ENCODE measurements around the gene MTREX.
A peak's percentile ranks its signal among the peaks of the same experiment; 100 is the strongest.

The MTREX gene

DNA sequence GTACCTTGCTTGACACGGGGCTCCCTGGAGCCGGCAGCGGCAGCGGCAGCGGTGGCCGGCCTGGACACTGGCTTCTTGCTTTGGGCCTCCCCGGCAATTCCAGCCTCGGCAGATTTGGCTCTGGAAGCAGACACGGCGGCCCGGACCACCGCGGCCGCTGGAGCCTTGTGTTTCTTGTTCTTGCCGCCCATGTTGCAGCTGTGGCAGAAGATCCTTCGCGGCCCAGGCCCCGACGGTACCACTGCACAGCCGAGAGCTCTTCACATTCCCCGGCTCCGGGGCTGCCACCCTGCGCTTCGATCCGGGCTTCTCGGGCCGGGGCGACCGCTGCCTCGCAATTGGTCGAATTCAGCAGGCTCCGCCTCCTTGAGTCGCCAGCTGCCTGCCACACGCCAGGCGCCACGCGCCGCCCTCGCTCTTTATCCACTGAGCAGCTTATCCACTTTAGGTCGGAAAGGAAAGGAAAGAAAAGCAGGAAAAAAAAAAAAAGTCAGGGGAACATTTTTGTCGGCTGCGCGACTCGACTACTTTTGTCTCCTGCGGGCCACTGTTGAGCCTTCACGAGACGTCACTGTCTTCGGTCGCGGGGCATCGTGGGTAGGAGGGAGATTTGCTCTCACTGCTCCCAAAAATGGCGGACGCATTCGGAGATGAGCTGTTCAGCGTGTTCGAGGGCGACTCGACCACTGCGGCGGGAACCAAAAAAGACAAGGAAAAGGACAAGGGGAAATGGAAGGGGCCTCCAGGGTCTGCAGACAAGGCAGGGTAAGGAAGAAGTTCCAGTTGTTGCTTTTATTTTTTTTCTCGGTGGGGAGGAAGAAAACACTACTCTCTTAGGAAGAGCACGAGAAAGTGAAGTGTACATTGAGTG, at the start of gene MTREX, which contains the start of gene DHX29:
MTREX (plus strand) TSS at position 607 of the 871 bp plus-strand sequence; CDS start at position 632, 25 bp downstream.
DHX29 (minus strand) TSS at position 312 of the 871 bp plus-strand sequence; CDS start at position 191, 121 bp downstream.
- Histone ChIP-seq H2AFZ (ENCODE audit: low read length, unreplicated experiment) (peak within 1 kb of the TSS; percentile 65), H3K27me3 (ENCODE audit: insufficient read depth, low read length) (no peaks in the 10 kb centered on the region), H3K27ac (ENCODE audit: low read depth, low read length) (peak within 1 kb of the TSS; percentile 90), H3K4me1 (ENCODE audit: control insufficient read depth, insufficient read depth, low read length, unreplicated experiment) (peaks cover 34% of the 10 kb centered on the region), H3K79me2 (ENCODE audit: control insufficient read depth, insufficient read depth, low read length, unreplicated experiment) (peaks cover 92% of the 10 kb centered on the region), H3K4me3 (ENCODE audit: low read depth, low read length) (peak within 1 kb of the TSS; percentile 89), H3K36me3 (ENCODE audit: insufficient read depth, low read length) (peaks cover 15% of the 10 kb centered on the region)

DNA sequence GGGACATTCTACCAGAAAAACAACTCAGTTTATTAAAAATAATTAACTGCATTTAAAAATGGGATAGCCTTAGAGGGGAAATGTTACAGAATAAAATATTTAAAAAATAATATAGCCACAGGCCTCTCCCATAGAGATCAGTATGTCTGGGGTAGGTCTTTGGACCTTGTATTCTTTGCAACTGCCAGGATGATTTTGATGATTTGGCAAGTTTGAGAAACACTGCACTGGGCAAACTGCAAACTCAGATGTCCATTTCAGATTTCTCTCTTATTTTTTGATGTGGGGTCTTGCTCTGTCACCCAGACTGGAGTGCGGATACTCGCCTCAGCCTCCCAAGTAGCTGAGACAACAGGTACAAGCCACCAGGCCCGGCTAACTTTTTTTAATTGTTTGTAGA, 49.5 kb upstream of the MTREX start:
- no peak overlapping the region for H3K4me3 ChIP-seq (ENCODE audit: low read depth, low read length)
- H3K27ac ChIP-seq (ENCODE audit: low read depth, low read length), result no peak overlapping the region
- peaks cover 40% of the 10 kb centered on the region for H3K36me3 ChIP-seq (ENCODE audit: insufficient read depth, low read length)

DNA sequence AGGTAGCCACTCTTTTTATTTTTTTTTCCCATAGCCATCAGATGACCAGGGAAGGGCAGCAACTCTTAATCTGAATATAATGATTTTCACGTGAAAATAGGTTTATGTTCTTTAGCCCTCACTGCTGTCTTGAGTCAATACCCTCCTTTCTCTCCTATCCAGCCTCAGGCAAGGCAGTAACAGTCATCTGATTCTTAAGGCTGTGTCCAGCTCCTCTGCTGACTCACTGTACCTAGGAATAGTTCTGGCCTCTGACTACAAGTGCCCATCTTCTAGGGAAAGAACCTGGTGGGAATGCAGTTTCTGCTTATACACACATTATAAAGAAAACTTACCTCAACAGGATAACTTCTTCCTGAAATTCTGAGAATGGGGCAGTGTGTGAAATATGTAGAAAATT, 31.0 kb upstream of the MTREX start:
- no peak overlapping the region for H3K27ac ChIP-seq (ENCODE audit: low read depth, low read length)
- no peak overlapping the region for H3K4me3 ChIP-seq (ENCODE audit: low read depth, low read length)
- H2AFZ ChIP-seq (ENCODE audit: low read length, unreplicated experiment), result no peak overlapping the region
- H3K36me3 ChIP-seq (ENCODE audit: insufficient read depth, low read length), result peaks cover 30% of the 10 kb centered on the region
- no peaks in the 10 kb centered on the region for H3K4me1 ChIP-seq (ENCODE audit: control insufficient read depth, insufficient read depth, low read length, unreplicated experiment)
- no peaks in the 10 kb centered on the region for H3K79me2 ChIP-seq (ENCODE audit: control insufficient read depth, insufficient read depth, low read length, unreplicated experiment)
- H3K27me3 ChIP-seq (ENCODE audit: insufficient read depth, low read length), result no peaks in the 10 kb centered on the region

More for the DNA sequence above, 49.5 kb upstream of the MTREX start:
- no peaks in the 10 kb centered on the region for H3K4me1 ChIP-seq (ENCODE audit: control insufficient read depth, insufficient read depth, low read length, unreplicated experiment)
- no peaks in the 10 kb centered on the region for H3K27me3 ChIP-seq (ENCODE audit: insufficient read depth, low read length)
- H3K79me2 ChIP-seq (ENCODE audit: control insufficient read depth, insufficient read depth, low read length, unreplicated experiment), result no peaks in the 10 kb centered on the region
- H2AFZ ChIP-seq (ENCODE audit: low read length, unreplicated experiment), result no peak overlapping the region

DNA sequence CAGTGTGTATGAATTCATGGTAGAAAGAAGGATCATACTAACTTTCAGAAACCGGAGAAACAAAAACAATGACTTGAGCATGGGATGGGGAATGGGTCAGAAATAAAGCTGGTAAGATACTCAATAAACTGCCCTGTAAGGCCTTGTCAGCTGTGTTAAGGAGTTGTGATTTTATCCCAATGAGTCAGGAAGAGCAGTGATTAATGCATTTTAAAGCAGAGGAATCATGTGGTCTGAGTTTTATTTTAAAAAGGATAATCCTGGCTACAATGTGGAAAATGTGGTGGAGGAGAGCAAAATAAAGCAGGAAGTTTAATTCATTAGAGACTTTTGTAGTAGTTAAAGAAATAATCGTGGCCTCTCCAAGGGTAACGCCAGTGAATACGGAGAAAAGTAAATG, 29.0 kb upstream of the MTREX start:
- Histone ChIP-seq H3K36me3 (ENCODE audit: insufficient read depth, low read length) (peaks cover 38% of the 10 kb centered on the region), H3K27ac (ENCODE audit: low read depth, low read length) (peak overlapping the region; percentile 28), H3K4me3 (ENCODE audit: low read depth, low read length) (no peak overlapping the region)

DNA sequence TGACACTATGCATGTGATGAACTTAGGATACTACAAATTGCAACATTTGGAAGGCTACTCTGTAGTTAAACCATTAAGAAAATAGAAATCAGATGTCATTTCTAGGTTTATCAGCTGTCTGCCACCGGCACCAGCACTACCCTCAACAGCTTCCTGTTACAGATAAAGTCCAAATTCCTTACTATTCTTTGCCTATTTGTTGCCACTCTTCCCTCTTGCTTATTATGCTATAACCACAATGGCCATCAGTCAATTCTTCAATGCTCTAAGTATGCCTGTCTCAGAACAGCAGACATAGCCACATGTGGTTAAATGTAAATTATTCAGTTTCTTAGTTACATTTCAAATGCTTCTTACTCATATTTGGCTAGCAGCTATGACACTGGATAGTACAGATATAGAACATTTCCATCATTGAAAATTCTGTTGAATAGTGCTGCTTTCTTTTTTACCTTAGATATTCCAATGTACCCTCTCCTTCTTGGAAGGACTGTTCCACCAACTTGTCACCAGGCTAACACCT, 21.3 kb upstream of the MTREX start:
- Histone ChIP-seq H3K79me2 (ENCODE audit: control insufficient read depth, insufficient read depth, low read length, unreplicated experiment) (no peaks in the 10 kb centered on the region), H3K27me3 (ENCODE audit: insufficient read depth, low read length) (no peaks in the 10 kb centered on the region), H3K4me1 (ENCODE audit: control insufficient read depth, insufficient read depth, low read length, unreplicated experiment) (no peaks in the 10 kb centered on the region), H3K36me3 (ENCODE audit: insufficient read depth, low read length) (peaks cover 26% of the 10 kb centered on the region), H2AFZ (ENCODE audit: low read length, unreplicated experiment) (no peak overlapping the region), H3K27ac (ENCODE audit: low read depth, low read length) (no peak overlapping the region), H3K4me3 (ENCODE audit: low read depth, low read length) (no peak overlapping the region)

More for the DNA sequence above, 29.0 kb upstream of the MTREX start:
- Histone ChIP-seq H3K4me1 (ENCODE audit: control insufficient read depth, insufficient read depth, low read length, unreplicated experiment) (no peaks in the 10 kb centered on the region), H2AFZ (ENCODE audit: low read length, unreplicated experiment) (no peak overlapping the region), H3K79me2 (ENCODE audit: control insufficient read depth, insufficient read depth, low read length, unreplicated experiment) (no peaks in the 10 kb centered on the region), H3K27me3 (ENCODE audit: insufficient read depth, low read length) (no peaks in the 10 kb centered on the region)

DNA sequence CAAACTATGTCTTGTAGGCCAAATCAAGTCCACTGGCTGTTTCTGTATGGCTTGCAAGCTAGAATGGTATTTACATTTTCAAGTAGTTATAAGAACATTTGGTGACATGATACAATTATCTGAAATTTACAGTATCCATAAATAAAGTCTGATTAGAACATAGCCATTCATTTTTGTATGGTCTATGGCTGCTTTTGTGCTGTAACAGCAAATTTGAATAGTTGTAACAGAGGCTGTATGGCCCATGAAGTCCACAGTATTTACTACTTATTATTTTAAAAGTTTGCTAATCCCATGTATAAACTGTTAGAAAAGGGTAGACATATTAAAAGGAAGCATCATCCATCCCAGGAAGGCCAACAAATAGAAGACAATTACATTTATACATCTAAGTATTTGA, 18.0 kb upstream of the MTREX start:
- no peak overlapping the region for H3K4me3 ChIP-seq (ENCODE audit: low read depth, low read length)
- no peaks in the 10 kb centered on the region for H3K27me3 ChIP-seq (ENCODE audit: insufficient read depth, low read length)
- no peak overlapping the region for H3K27ac ChIP-seq (ENCODE audit: low read depth, low read length)
- H3K4me1 ChIP-seq (ENCODE audit: control insufficient read depth, insufficient read depth, low read length, unreplicated experiment), result no peaks in the 10 kb centered on the region
- no peaks in the 10 kb centered on the region for H3K79me2 ChIP-seq (ENCODE audit: control insufficient read depth, insufficient read depth, low read length, unreplicated experiment)
- H3K36me3 ChIP-seq (ENCODE audit: insufficient read depth, low read length), result peaks cover 36% of the 10 kb centered on the region
- H2AFZ ChIP-seq (ENCODE audit: low read length, unreplicated experiment), result no peak overlapping the region

DNA sequence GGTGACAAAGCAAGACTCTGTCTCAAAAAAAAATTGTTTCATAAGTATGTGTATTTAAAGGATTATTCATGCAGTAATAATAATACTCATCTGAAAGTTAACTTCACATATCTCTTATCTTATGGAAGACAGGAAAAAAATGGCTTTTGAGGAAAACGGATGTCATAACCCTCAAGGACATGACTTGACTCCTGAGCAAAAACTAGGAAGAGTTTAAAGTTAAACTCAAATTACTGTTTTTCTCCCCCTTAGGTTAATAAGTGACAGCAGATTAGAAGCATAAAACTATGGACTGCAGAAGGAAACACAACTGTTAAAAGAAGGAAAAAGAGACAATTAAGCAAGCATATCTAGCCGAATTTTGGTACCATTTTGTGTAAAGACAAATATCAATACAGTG, 16.8 kb upstream of the MTREX start:
- Histone ChIP-seq H3K36me3 (ENCODE audit: insufficient read depth, low read length) (peaks cover 43% of the 10 kb centered on the region), H3K4me3 (ENCODE audit: low read depth, low read length) (no peak overlapping the region), H3K27ac (ENCODE audit: low read depth, low read length) (no peak overlapping the region), H3K4me1 (ENCODE audit: control insufficient read depth, insufficient read depth, low read length, unreplicated experiment) (no peaks in the 10 kb centered on the region), H3K27me3 (ENCODE audit: insufficient read depth, low read length) (no peaks in the 10 kb centered on the region), H2AFZ (ENCODE audit: low read length, unreplicated experiment) (no peak overlapping the region), H3K79me2 (ENCODE audit: control insufficient read depth, insufficient read depth, low read length, unreplicated experiment) (no peaks in the 10 kb centered on the region)

DNA sequence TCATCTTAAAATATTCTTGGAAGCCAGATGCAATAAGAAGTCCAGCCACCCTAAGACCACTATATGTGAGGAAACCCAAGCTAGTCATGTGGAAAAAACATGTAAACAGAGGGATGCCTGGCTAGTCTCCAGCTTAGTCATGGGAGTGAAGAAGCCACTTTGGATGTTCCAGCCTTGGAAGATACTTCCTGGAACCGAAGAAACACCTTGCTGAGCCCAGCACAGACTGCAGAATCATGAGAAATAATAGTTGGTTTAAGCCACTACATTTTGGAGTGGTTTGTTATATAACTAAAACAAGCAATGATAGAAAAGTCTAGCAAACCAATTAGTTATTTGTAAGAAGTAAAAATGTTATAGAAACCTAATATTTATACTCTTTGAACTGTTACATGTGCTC, 12.9 kb upstream of the MTREX start:
- Histone ChIP-seq H3K4me1 (ENCODE audit: control insufficient read depth, insufficient read depth, low read length, unreplicated experiment) (no peaks in the 10 kb centered on the region), H3K27ac (ENCODE audit: low read depth, low read length) (no peak overlapping the region), H3K27me3 (ENCODE audit: insufficient read depth, low read length) (no peaks in the 10 kb centered on the region), H3K79me2 (ENCODE audit: control insufficient read depth, insufficient read depth, low read length, unreplicated experiment) (peaks cover 20% of the 10 kb centered on the region), H3K36me3 (ENCODE audit: insufficient read depth, low read length) (peaks cover 61% of the 10 kb centered on the region), H2AFZ (ENCODE audit: low read length, unreplicated experiment) (no peak overlapping the region), H3K4me3 (ENCODE audit: low read depth, low read length) (no peak overlapping the region)

DNA sequence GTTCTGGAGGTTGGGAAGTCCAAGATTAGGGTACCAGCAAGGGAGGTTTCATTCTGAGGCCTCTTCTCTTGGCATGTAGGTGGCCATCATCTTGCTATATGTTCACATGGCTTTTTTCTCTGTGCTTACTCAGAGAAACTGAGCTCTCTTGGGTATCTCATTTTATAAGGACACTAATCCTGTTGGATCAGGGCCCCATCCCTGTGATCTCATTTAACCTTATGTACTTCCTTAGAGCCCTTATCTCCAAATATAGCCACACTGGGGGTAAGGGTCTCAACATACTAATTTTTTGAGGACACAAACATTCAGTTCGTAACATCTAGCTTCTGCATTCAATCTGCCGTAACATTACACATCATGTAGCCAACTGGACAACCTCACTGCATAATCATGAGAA, 6.9 kb upstream of the MTREX start:
- H3K27ac ChIP-seq (ENCODE audit: low read depth, low read length), result no peak overlapping the region
- H3K4me1 ChIP-seq (ENCODE audit: control insufficient read depth, insufficient read depth, low read length, unreplicated experiment), result peaks cover 18% of the 10 kb centered on the region
- H3K36me3 ChIP-seq (ENCODE audit: insufficient read depth, low read length), result peaks cover 56% of the 10 kb centered on the region
- peaks cover 70% of the 10 kb centered on the region for H3K79me2 ChIP-seq (ENCODE audit: control insufficient read depth, insufficient read depth, low read length, unreplicated experiment)
- H3K27me3 ChIP-seq (ENCODE audit: insufficient read depth, low read length), result no peaks in the 10 kb centered on the region
- no peak overlapping the region for H2AFZ ChIP-seq (ENCODE audit: low read length, unreplicated experiment)
- no peak overlapping the region for H3K4me3 ChIP-seq (ENCODE audit: low read depth, low read length)

DNA sequence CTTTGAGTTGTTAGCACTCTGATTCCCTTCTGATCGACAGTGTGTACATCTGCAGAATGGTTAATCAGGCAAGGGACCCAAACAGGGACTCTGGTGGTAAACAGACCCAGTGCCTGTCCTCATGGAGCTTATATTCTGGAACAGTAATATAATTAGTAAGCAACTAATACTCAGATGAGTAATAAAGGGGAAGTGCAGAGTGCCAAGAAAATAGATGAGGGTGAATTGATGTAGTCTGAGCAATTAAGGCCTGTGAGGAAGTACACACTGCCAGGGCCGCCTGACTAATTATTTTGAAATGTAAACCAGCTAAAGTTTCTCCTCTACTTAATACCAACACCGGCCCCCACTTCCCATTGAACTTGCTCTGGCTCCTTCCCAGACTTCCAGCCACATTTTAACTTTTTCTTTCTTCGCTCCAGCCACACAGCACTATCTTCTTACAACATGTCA, 4.5 kb upstream of the MTREX start:
- Histone ChIP-seq H3K4me1 (ENCODE audit: control insufficient read depth, insufficient read depth, low read length, unreplicated experiment) (peaks cover 20% of the 10 kb centered on the region), H3K36me3 (ENCODE audit: insufficient read depth, low read length) (peaks cover 32% of the 10 kb centered on the region), H2AFZ (ENCODE audit: low read length, unreplicated experiment) (peak overlapping the region; percentile 52), H3K4me3 (ENCODE audit: low read depth, low read length) (peak overlapping the region; percentile 7; the same call in 1 of the 2 replicates), H3K79me2 (ENCODE audit: control insufficient read depth, insufficient read depth, low read length, unreplicated experiment) (peaks cover 81% of the 10 kb centered on the region), H3K27me3 (ENCODE audit: insufficient read depth, low read length) (no peaks in the 10 kb centered on the region), H3K27ac (ENCODE audit: low read depth, low read length) (peak overlapping the region; percentile 75)

DNA sequence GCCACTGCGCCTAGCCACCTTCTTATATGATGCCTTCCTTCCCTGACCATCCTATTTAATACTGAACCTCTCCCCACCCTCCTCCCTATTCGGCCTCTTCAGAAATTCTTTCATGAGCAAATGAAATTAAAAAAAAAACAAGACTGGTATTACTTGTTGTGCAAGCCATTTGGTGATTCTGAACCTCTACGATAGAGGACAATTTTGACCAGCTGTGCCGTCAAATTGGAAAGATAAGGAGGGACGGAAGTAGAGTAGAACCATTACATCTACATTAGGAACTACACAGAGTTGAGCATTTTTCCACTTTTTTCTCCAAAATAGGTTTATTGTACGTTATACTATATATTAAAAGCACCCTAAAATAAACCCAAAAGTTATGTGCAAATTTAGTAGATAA, 3.2 kb upstream of the MTREX start:
- Histone ChIP-seq H2AFZ (ENCODE audit: low read length, unreplicated experiment) (no peak overlapping the region), H3K27me3 (ENCODE audit: insufficient read depth, low read length) (no peaks in the 10 kb centered on the region), H3K4me3 (ENCODE audit: low read depth, low read length) (no peak overlapping the region), H3K4me1 (ENCODE audit: control insufficient read depth, insufficient read depth, low read length, unreplicated experiment) (peaks cover 25% of the 10 kb centered on the region), H3K27ac (ENCODE audit: low read depth, low read length) (no peak overlapping the region), H3K36me3 (ENCODE audit: insufficient read depth, low read length) (peaks cover 28% of the 10 kb centered on the region), H3K79me2 (ENCODE audit: control insufficient read depth, insufficient read depth, low read length, unreplicated experiment) (peaks cover 86% of the 10 kb centered on the region)
